GM23248 (cell line): ENCODE data around the gene VEGFB. TPM values are rescaled to one million over a fixed set of nuclear protein-coding genes. Genes with fewer than 3 reads are reported as not detected.

Experiments
- DNase-seq: peaks from one replicate; pipeline ENCODE4 v3.0.0-alpha.2; 2015
- H2AFZ ChIP-seq: fragments of 200-600 bp; sonication (generic); 2 replicates; pipeline ENCODE4 v1.6.1; 2016; ENCODE audit warnings: antibody characterized with exemption
- H3F3A ChIP-seq: fragments of 200-600 bp; sonication (generic); 2 replicates; pipeline ENCODE4 v1.6.1; 2016; ENCODE audit warnings: mild to moderate bottlenecking, antibody characterized with exemption, mixed run types; ENCODE audit not compliant: insufficient read depth
- H3K27ac ChIP-seq: fragments of 200-600 bp; sonication (generic); 2 replicates; pipeline ENCODE4 v1.5.1; 2016; ENCODE audit warnings: mild to moderate bottlenecking
- H3K27me3 ChIP-seq: fragments of 200-600 bp; sonication (generic); replicated peaks from 2 replicates; pipeline ENCODE4 v1.6.1; 2016; ENCODE audit warnings: mild to moderate bottlenecking; ENCODE audit not compliant: insufficient read depth
- H3K36me3 ChIP-seq: fragments of 200-600 bp; sonication (generic); 2 replicates; pipeline ENCODE4 v1.6.1; 2016; ENCODE audit warnings: low read depth, mild to moderate bottlenecking
- H3K4me1 ChIP-seq: fragments of 200-600 bp; sonication (generic); 2 replicates; pipeline ENCODE4 v1.6.1; 2016; ENCODE audit warnings: mild to moderate bottlenecking; ENCODE audit not compliant: insufficient read depth
- H3K4me2 ChIP-seq: fragments of 200-600 bp; sonication (generic); one replicate; pipeline ENCODE4 v1.6.1; 2016; ENCODE audit warnings: mild to moderate bottlenecking; ENCODE audit not compliant: unreplicated experiment
- H3K4me3 ChIP-seq: fragments of 200-600 bp; sonication (generic); 2 replicates; pipeline ENCODE4 v1.5.1; 2016; ENCODE audit warnings: mild to moderate bottlenecking
- H3K79me2 ChIP-seq: fragments of 200-600 bp; sonication (generic); 2 replicates; pipeline ENCODE4 v1.6.1; 2016; ENCODE audit warnings: mild to moderate bottlenecking; ENCODE audit not compliant: insufficient read depth
- H3K9ac ChIP-seq: fragments of 200-600 bp; sonication (generic); 2 replicates; pipeline ENCODE4 v1.6.1; 2016; ENCODE audit warnings: mild to moderate bottlenecking
- H3K9me2 ChIP-seq: fragments of 200-600 bp; sonication (generic); 2 replicates; pipeline ENCODE4 v1.6.1; 2016; ENCODE audit warnings: mixed run types, mild to moderate bottlenecking, moderate library complexity; ENCODE audit not compliant: insufficient read depth
- H3K9me3 ChIP-seq: fragments of 200-600 bp; sonication (generic); one replicate; pipeline ENCODE4 v1.6.1; 2017; ENCODE audit warnings: low read depth
- H4K20me1 ChIP-seq: fragments of 200-600 bp; sonication (generic); 2 replicates; pipeline ENCODE4 v1.6.0; 2016; ENCODE audit not compliant: insufficient read depth
- EZH2 ChIP-seq: fragments of 200-600 bp; sonication (generic); IDR thresholded peaks from 2 replicates; pipeline ENCODE4 v1.6.1; 2018; ENCODE audit warnings: antibody characterized with exemption, mild to moderate bottlenecking; ENCODE audit not compliant: insufficient read depth, poor library complexity, severe bottlenecking
- EZH2phosphoT487 ChIP-seq: fragments of 200-600 bp; sonication (generic); IDR thresholded peaks from 2 replicates; pipeline ENCODE4 v1.6.1; 2018; ENCODE audit warnings: antibody characterized with exemption, moderate library complexity, mild to moderate bottlenecking, low read depth; ENCODE audit not compliant: insufficient read depth
- WGBS, 2 experiments: methylation state at CpG; one replicate each; pipeline ENCODE4 v1.1.6; 2015 to 2017; ENCODE audit warnings: low lambda C conversion rate in 2 of 2, low coverage in 1 of 2; ENCODE audit errors: missing lambda C conversion rate in 2 of 2; 5-methylcytosine and 5-hydroxymethylcytosine counted together
- in situ Hi-C: fragments of 300-500 bp; cut with MboI; formaldehyde crosslinking; loops from 2 replicates; pipeline ENCODE4 v1.15.0; 2020
- polyA plus RNA-seq: library from polyadenylated mRNA; unstranded; fragments of >200 nt; fragmentation: Nextera tagmentation; extraction: Ambion mirVana; gene quantifications from 2 replicates; pipeline ENCODE4 v1.2.1, GENCODE V29; 2016
- total RNA-seq: library from RNA; depleted of rRNA; stranded (reverse); fragments of >200 nt; shearing (Covaris generic); gene quantifications from 2 replicates; pipeline ENCODE4 v1.2.3, GENCODE V29; 2014

VEGFB gene
- total and polyA plus RNA-seq, 2 experiments from 2014 or later: 21.6 to 27.8 TPM

GRCh38 chr11:64229090-64229743 lies 5.2 kb upstream of the VEGFB start:
- Histone ChIP-seq H3K9me2 (no peaks in the 10 kb centered on the region), H3F3A (peaks cover 6% of the 10 kb centered on the region; the same call in 1 of the 2 replicates), H2AFZ (no peak overlapping the region), H3K9ac (no peak overlapping the region), H3K4me3 (no peak overlapping the region), H3K4me2 (no peak overlapping the region), H3K9me3 (no peaks in the 10 kb centered on the region), H3K79me2 (peaks cover 41% of the 10 kb centered on the region), H4K20me1 (no peaks in the 10 kb centered on the region), H3K4me1 (peaks cover 6% of the 10 kb centered on the region; the same call in 1 of the 2 replicates), H3K36me3 (no peaks in the 10 kb centered on the region), H3K27me3 (no peaks in the 10 kb centered on the region), H3K27ac (no peak overlapping the region)
- in situ Hi-C loops: no loop called here
- WGBS, 2 experiments: 87 to 88% methylated on average over 11 to 12 of the region's 12 CpGs
- no peak for TF ChIP-seq EZH2phosphoT487
- TF ChIP-seq EZH2: no peak
- no peak for DNase-seq

GRCh38 chr11:64229744-64230170 lies 4.6 kb upstream of the VEGFB start:
- H3K9me2 ChIP-seq: no peaks in the 10 kb centered on the region
- peak overlapping the region; percentile 90 for H3K4me3 ChIP-seq
- H4K20me1 ChIP-seq: no peaks in the 10 kb centered on the region
- in situ Hi-C loops: no loop called here
- no peak for DNase-seq
- peak overlapping the region; percentile 82 for H3K4me2 ChIP-seq
- H3K79me2 ChIP-seq: peaks cover 39% of the 10 kb centered on the region
- peak overlapping the region; percentile 79 for H3K9ac ChIP-seq
- H3F3A ChIP-seq: peaks cover 6% of the 10 kb centered on the region; the same call in 1 of the 2 replicates
- H3K9me3 ChIP-seq: no peaks in the 10 kb centered on the region
- H3K4me1 ChIP-seq: peaks cover 6% of the 10 kb centered on the region; the same call in 1 of the 2 replicates
- no peak for TF ChIP-seq EZH2phosphoT487
- TF ChIP-seq EZH2: no peak
- WGBS, 2 experiments: 45 to 46% methylated on average over 13 of the region's 13 CpGs
- H3K36me3 ChIP-seq: no peaks in the 10 kb centered on the region
- H2AFZ ChIP-seq: peak overlapping the region; percentile 83
- H3K27ac ChIP-seq: peak overlapping the region; percentile 19
- no peaks in the 10 kb centered on the region for H3K27me3 ChIP-seq

- WGBS, 2 experiments: 3% methylated on average over 38 to 53 of the region's 62 CpGs
Observed at GRCh38 chr11:64230171-64230984, 4.0 kb upstream of the VEGFB start, which contains the start of gene DNAJC4. Gene DNAJC4 (plus strand): TSS chr11:64230548. CDS start chr11:64230855, 307 bp downstream.

DNA sequence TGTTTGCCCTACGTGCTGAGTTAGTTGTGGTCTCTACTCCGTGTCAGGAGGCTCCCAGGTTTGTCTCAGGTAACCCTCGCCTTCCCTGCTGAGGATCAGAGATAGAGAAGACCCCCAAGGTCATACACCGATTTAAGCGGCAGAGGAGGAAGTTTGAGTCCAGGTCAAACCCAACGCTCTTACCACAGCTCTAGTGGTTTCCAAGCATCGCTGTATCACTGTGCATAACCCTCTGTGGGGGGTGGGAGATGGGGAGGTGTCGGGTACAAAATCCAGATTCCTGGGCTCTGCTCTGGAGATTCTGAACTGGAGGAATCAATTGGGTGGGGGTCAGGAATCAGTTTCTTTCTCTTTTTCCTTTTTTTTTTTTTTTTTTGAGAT lies 3.4 kb upstream of the VEGFB start:
- H3K9ac ChIP-seq: peak overlapping the region; percentile 79
- peaks cover 37% of the 10 kb centered on the region for H3K79me2 ChIP-seq
- no peaks in the 10 kb centered on the region for H3K9me2 ChIP-seq
- H3K27me3 ChIP-seq: no peaks in the 10 kb centered on the region
- H3K36me3 ChIP-seq: no peaks in the 10 kb centered on the region
- H3K4me3 ChIP-seq: peak overlapping the region; percentile 90
- 4 to 5% methylated on average over 8 of the region's 8 CpGs for WGBS, 2 experiments
- H3K9me3 ChIP-seq: no peaks in the 10 kb centered on the region
- H4K20me1 ChIP-seq: no peaks in the 10 kb centered on the region
- H3K4me1 ChIP-seq: peaks cover 6% of the 10 kb centered on the region; the same call in 1 of the 2 replicates
- peak overlapping the region; percentile 19; the same call in 1 of the 2 replicates for H3K27ac ChIP-seq
- in situ Hi-C loops: no loop called here
- TF ChIP-seq EZH2phosphoT487 (no peak), EZH2 (no peak)
- DNase-seq: no peak
- H3F3A ChIP-seq: peaks cover 6% of the 10 kb centered on the region; the same call in 1 of the 2 replicates
- H2AFZ ChIP-seq: peak overlapping the region; percentile 83
- peak overlapping the region; percentile 82 for H3K4me2 ChIP-seq

More at GRCh38 chr11:64230171-64230984, 4.0 kb upstream of the VEGFB start, which contains the start of gene DNAJC4:
- Histone ChIP-seq H3K4me2 (peak within 1 kb of the TSS; percentile 82), H3K4me3 (peak within 1 kb of the TSS; percentile 90), H3K27me3 (no peaks in the 10 kb centered on the region), H3K9ac (peak within 1 kb of the TSS; percentile 79), H3K36me3 (no peaks in the 10 kb centered on the region), H3K9me3 (no peaks in the 10 kb centered on the region), H3F3A (peaks cover 6% of the 10 kb centered on the region; the same call in 1 of the 2 replicates), H3K4me1 (peaks cover 6% of the 10 kb centered on the region; the same call in 1 of the 2 replicates), H4K20me1 (no peaks in the 10 kb centered on the region), H3K27ac (peak within 1 kb of the TSS; percentile 19), H3K9me2 (no peaks in the 10 kb centered on the region), H3K79me2 (peaks cover 38% of the 10 kb centered on the region), H2AFZ (peak within 1 kb of the TSS; percentile 83)
- in situ Hi-C loops: no loop called here
- peak; percentile 91 for DNase-seq
- TF ChIP-seq EZH2phosphoT487 (no peak), EZH2 (no peak)
